ENCODE data around the gene FAM13A. TPM values are rescaled to one million over a fixed set of nuclear protein-coding genes. Genes with fewer than 3 reads are reported as not detected.

FAM13A gene
- total and polyA plus RNA-seq, 2 of the 13 experiments (the other 11 are each of a cell fraction or from before 2014, with no cell fraction given) = 1.2 to 36.2 TPM

GRCh38 chr4:88799900-88800299 lies 257.1 kb downstream of the FAM13A start:
- intact Hi-C loops (cut with micrococcal nuclease; ENCODE audit: unreplicated experiment) = no loop called here
- WGBS (ENCODE audit: low lambda C conversion rate) = 97% methylated on average over 1 of the region's 1 CpG
- H3K9ac ChIP-seq (ENCODE audit: insufficient read depth, low read depth, low read length) = no peak overlapping the region
- in situ Hi-C loops (cut with HindIII; ENCODE audit: extremely low pct_ligation_motif_present, low pct_unique_long_range_greater_than_20kb) = loop anchor here (25.0 kb wide), 1 partner anchor 263 kb away; no protein-coding TSS in a partner anchor
- no peak overlapping the region for H3K27ac ChIP-seq (ENCODE audit: extremely low read length, insufficient read depth, low read length)
- ChIA-PET POLR2A (no interaction called here), CTCF (ENCODE audit: low intra/inter-chr PET ratio, low total read pairs) (no interaction called here)
- 0 out of 2 replicates have a peak, but pooled peaks cover 6% of the 10 kb centered on the region for H3K4me1 ChIP-seq (ENCODE audit: insufficient read depth, low read length)
- no peak overlapping the region for H3K4me3 ChIP-seq (replicated peaks in 1 of 3; ENCODE audit: insufficient read depth in 1 of 3, low read depth in 2 of 3, low read length in 3 of 3)
- BruUV-seq (replicated peaks) = no TSS peak
- H3K27me3 ChIP-seq (ENCODE audit: control insufficient read depth in 1 of 2, insufficient read depth in 2 of 2, low read length in 2 of 2) = no peaks in the 10 kb centered on the region
- no peak for TF ChIP-seq NBN (conservative IDR thresholded peaks at IDR 0.05)
- TF ChIP-seq TFDP1 (CRISPR knock-in tag; IDR thresholded peaks at IDR 0.05; ENCODE audit: borderline replicate concordance) = no peak
- no peak for TF ChIP-seq ZNF30 (CRISPR knock-in tag; IDR thresholded peaks at IDR 0.05)
- no peak for TF ChIP-seq ZNF784 (CRISPR knock-in tag; IDR thresholded peaks at IDR 0.05; ENCODE audit: borderline replicate concordance)
- no peak for TF ChIP-seq ZNF326 (CRISPR knock-in tag; IDR thresholded peaks at IDR 0.05; ENCODE audit: borderline replicate concordance)
- TF ChIP-seq SMAD9 (CRISPR knock-in tag; IDR thresholded peaks at IDR 0.05) = no peak
- no peak for TF ChIP-seq NFE2 (CRISPR knock-in tag; IDR thresholded peaks at IDR 0.05)
- TF ChIP-seq ADNP (CRISPR knock-in tag; IDR thresholded peaks at IDR 0.05) = no peak
- no peak for TF ChIP-seq ZNF574 (CRISPR knock-in tag; IDR thresholded peaks at IDR 0.05)
- no peak for TF ChIP-seq PBX2 (CRISPR knock-in tag; IDR thresholded peaks at IDR 0.05)
- no peak for TF ChIP-seq ZNF709 (CRISPR knock-in tag; IDR thresholded peaks at IDR 0.05)
- no peak for TF ChIP-seq THYN1 (CRISPR knock-in tag; IDR thresholded peaks at IDR 0.05; ENCODE audit: borderline replicate concordance, low read depth)
- no peak for TF ChIP-seq ZNF205 (CRISPR knock-in tag; IDR thresholded peaks at IDR 0.05)
- no peak for TF ChIP-seq SIX1 (CRISPR knock-in tag; IDR thresholded peaks at IDR 0.05; ENCODE audit: borderline replicate concordance)
- TF ChIP-seq RBFOX2 (IDR thresholded peaks at IDR 0.05; ENCODE audit: low read depth, low read length) = no peak
- TF ChIP-seq HOXA3 (CRISPR knock-in tag; IDR thresholded peaks at IDR 0.05) = no peak
- TF ChIP-seq MAFF (IDR thresholded peaks at IDR 0.05; ENCODE audit: low read depth, low read length) = no peak
- TF ChIP-seq CHD2 (IDR thresholded peaks at IDR 0.05; ENCODE audit: low read depth, low read length) = no peak
- FAIRE-seq (no peak), ATAC-seq (no peak), DNase-seq (ENCODE audit: low spot score) (no peak)
- H3K9me3 ChIP-seq (ENCODE audit: low read length) = no peaks in the 10 kb centered on the region
- peaks cover 13% of the 10 kb centered on the region; the same call in 1 of the 2 replicates for H4K20me1 ChIP-seq (ENCODE audit: insufficient read depth, low read length)
- H3K79me2 ChIP-seq (ENCODE audit: insufficient read depth, low read length) = peaks cover 25% of the 10 kb centered on the region
- no peak overlapping the region for H3K4me2 ChIP-seq (ENCODE audit: low read depth, low read length)
- H2AFZ ChIP-seq (ENCODE audit: low read length) = no peak overlapping the region
- H3K36me3 ChIP-seq (replicated peaks in 1 of 2; ENCODE audit: control insufficient read depth in 1 of 2, insufficient read depth in 2 of 2, low read length in 2 of 2) = peaks cover 3% of the 10 kb centered on the region in 2 experiments; a peak in 3 of 5 replicates
